ENCODE results near the gene TFCP2.
A peak's percentile ranks its signal among the peaks of the same experiment; 100 is the strongest.

Gene TFCP2

DNA sequence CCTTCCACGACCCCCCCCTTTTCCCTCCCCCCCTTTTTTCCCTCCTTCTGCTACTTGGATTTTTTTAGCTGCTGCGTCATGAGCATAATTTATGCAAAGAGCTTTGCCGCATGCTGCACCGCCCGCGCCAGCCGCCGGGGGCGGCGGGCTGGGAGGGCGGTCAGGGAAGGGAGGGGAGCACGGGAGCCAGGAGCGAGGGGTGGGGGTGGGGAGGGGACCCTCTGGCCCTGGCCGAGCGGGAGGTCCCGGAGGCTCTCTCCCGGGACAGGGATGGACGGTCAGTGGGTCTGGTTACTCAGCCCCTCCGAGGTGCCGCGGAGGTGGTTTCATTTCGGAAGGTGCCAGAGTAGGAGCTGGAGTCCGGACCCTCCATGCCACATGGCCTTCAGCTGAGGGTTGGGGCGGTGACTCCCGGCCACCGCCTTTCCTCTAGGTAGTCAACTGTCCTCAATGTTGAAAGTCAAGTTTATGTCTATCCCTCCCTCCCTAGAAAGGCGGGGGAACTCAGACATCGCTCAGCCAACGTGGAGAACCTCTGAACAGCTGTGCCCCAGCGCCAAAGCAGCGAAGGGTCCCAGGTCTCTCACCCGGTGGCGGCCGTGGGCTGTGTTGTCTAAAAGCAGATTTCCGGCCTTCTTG is 45.2 kb upstream of the TFCP2 start, which contains the start of gene POU6F1 (continued):
- peak; percentile 58 for TF ChIP-seq ZFHX2 (tag by site-specific recombination; conservative IDR thresholded peaks at IDR 0.05)
- TF ChIP-seq SP3 (tag by site-specific recombination; IDR thresholded peaks at IDR 0.05), result peak; percentile 65
- peak; percentile 31; the same call in 1 of the 2 replicates for TF ChIP-seq ZNF660 (tag by site-specific recombination; IDR thresholded peaks at IDR 0.05)
- 0 out of 2 replicates have a peak, but pooled peaks have one; percentile 3 for TF ChIP-seq ZNF146 (tag by site-specific recombination; IDR thresholded peaks at IDR 0.05)
- TF ChIP-seq ZBTB8A (tag by site-specific recombination; IDR thresholded peaks at IDR 0.05), result peak; percentile 11; the same call in 1 of the 2 replicates
- peak; percentile 42; the same call in 1 of the 2 replicates for TF ChIP-seq KLF9 (tag by site-specific recombination; IDR thresholded peaks at IDR 0.05; ENCODE audit: low read depth)
- peak; percentile 65 for TF ChIP-seq GLIS1 (tag by site-specific recombination; IDR thresholded peaks at IDR 0.05)
- TF ChIP-seq ZNF394 (tag by site-specific recombination; IDR thresholded peaks at IDR 0.05; ENCODE audit: borderline replicate concordance), result no peak
- no peak for TF ChIP-seq ZNF366 (tag by site-specific recombination; conservative IDR thresholded peaks at IDR 0.05)
- TF ChIP-seq, protein P1, sequence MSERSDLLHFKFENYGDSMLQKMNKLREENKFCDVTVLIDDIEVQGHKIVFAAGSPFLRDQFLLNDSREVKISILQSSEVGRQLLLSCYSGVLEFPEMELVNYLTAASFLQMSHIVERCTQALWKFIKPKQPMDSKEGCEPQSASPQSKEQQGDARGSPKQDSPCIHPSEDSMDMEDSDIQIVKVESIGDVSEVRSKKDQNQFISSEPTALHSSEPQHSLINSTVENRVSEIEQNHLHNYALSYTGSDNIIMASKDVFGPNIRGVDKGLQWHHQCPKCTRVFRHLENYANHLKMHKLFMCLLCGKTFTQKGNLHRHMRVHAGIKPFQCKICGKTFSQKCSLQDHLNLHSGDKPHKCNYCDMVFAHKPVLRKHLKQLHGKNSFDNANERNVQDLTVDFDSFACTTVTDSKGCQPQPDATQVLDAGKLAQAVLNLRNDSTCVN (tag by site-specific recombination; optimal IDR thresholded peaks at IDR 0.05), result peak; percentile 45
- no peak for TF ChIP-seq ZNF223 (tag by site-specific recombination; IDR thresholded peaks at IDR 0.05)
- peak; percentile 97 for TF ChIP-seq ZNF600 (tag by site-specific recombination; IDR thresholded peaks at IDR 0.05)
- TF ChIP-seq, protein P2, sequence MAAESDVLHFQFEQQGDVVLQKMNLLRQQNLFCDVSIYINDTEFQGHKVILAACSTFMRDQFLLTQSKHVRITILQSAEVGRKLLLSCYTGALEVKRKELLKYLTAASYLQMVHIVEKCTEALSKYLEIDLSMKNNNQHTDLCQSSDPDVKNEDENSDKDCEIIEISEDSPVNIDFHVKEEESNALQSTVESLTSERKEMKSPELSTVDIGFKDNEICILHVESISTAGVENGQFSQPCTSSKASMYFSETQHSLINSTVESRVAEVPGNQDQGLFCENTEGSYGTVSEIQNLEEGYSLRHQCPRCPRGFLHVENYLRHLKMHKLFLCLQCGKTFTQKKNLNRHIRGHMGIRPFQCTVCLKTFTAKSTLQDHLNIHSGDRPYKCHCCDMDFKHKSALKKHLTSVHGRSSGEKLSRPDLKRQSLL (tag by site-specific recombination; IDR thresholded peaks at IDR 0.05), result 0 out of 2 replicates have a peak, but pooled peaks have one; percentile 38
- TF ChIP-seq, protein P3, sequence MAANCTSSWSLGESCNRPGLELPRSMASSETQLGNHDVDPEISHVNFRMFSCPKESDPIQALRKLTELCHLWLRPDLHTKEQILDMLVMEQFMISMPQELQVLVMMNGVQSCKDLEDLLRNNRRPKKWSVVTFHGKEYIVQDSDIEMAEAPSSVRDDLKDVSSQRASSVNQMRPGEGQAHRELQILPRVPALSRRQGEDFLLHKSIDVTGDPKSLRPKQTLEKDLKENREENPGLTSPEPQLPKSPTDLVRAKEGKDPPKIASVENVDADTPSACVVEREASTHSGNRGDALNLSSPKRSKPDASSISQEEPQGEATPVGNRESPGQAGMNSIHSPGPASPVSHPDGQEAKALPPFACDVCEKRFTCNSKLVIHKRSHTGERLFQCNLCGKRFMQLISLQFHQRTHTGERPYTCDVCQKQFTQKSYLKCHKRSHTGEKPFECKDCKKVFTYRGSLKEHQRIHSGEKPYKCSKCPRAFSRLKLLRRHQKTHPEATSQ (tag by site-specific recombination; IDR thresholded peaks at IDR 0.05), result 0 out of 2 replicates have a peak, but pooled peaks have one; percentile 26
- TF ChIP-seq ZNF791 (tag by site-specific recombination; IDR thresholded peaks at IDR 0.05), result no peak
- TF ChIP-seq, protein P4, sequence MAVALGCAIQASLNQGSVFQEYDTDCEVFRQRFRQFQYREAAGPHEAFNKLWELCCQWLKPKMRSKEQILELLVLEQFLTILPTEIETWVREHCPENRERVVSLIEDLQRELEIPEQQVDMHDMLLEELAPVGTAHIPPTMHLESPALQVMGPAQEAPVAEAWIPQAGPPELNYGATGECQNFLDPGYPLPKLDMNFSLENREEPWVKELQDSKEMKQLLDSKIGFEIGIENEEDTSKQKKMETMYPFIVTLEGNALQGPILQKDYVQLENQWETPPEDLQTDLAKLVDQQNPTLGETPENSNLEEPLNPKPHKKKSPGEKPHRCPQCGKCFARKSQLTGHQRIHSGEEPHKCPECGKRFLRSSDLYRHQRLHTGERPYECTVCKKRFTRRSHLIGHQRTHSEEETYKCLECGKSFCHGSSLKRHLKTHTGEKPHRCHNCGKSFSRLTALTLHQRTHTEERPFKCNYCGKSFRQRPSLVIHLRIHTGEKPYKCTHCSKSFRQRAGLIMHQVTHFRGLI (tag by site-specific recombination; IDR thresholded peaks at IDR 0.05), result peak; percentile 64; the same call in 1 of the 2 replicates
- TF ChIP-seq, protein P5, sequence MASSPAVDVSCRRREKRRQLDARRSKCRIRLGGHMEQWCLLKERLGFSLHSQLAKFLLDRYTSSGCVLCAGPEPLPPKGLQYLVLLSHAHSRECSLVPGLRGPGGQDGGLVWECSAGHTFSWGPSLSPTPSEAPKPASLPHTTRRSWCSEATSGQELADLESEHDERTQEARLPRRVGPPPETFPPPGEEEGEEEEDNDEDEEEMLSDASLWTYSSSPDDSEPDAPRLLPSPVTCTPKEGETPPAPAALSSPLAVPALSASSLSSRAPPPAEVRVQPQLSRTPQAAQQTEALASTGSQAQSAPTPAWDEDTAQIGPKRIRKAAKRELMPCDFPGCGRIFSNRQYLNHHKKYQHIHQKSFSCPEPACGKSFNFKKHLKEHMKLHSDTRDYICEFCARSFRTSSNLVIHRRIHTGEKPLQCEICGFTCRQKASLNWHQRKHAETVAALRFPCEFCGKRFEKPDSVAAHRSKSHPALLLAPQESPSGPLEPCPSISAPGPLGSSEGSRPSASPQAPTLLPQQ (tag by site-specific recombination; IDR thresholded peaks at IDR 0.05), result peak; percentile 65

- Histone ChIP-seq H3K27ac (ENCODE audit: extremely low read depth, low read depth, low read length) (peak overlapping the region; percentile 91), H3K4me1 (ENCODE audit: control insufficient read depth, insufficient read depth, low read length) (peaks cover 6% of the 10 kb centered on the region), H3K4me3 (ENCODE audit: low read depth, low read length) (peak overlapping the region; percentile 65), H3K9me3 (ENCODE audit: control insufficient read depth, insufficient read depth, low read depth, low read length) (no peaks in the 10 kb centered on the region), H3K36me3 (ENCODE audit: control insufficient read depth in 2 of 2, insufficient read depth in 1 of 2, low read length in 2 of 2) (no peaks in the 10 kb centered on the region)
- CTCF ChIA-PET, result interaction anchor here (0.6 to 1.9 kb wide), 6 partner anchors 10 to 813 kb away, joined by 4 to 12 read pairs (median 4); partner anchors contain the start of gene DAZAP2
- POLR2A ChIA-PET, result interaction anchor here (0.6 to 4.0 kb wide), 21 partner anchors 9 to 1512 kb away, joined by 3 to 36 read pairs (median 5); partner anchors contain the start of genes CSRNP2 and DAZAP2
- TF ChIP-seq ZNF211 (tag by site-specific recombination; IDR thresholded peaks at IDR 0.05; ENCODE audit: low read depth), result no peak
- TF ChIP-seq ZNF843 (tag by site-specific recombination; IDR thresholded peaks at IDR 0.05), result no peak
- TF ChIP-seq, protein P6, sequence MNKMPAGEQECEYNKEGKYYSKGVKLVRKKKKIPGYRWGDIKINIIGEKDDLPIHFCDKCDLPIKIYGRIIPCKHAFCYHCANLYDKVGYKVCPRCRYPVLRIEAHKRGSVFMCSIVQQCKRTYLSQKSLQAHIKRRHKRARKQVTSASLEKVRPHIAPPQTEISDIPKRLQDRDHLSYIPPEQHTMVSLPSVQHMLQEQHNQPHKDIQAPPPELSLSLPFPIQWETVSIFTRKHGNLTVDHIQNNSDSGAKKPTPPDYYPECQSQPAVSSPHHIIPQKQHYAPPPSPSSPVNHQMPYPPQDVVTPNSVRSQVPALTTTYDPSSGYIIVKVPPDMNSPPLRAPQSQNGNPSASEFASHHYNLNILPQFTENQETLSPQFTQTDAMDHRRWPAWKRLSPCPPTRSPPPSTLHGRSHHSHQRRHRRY (tag by site-specific recombination; IDR thresholded peaks at IDR 0.05), result no peak
- TF ChIP-seq ZNF132 (tag by site-specific recombination; IDR thresholded peaks at IDR 0.05; ENCODE audit: borderline replicate concordance), result no peak
- TF ChIP-seq YY2 (tag by site-specific recombination; IDR thresholded peaks at IDR 0.05), result no peak
- TF ChIP-seq, protein P7, sequence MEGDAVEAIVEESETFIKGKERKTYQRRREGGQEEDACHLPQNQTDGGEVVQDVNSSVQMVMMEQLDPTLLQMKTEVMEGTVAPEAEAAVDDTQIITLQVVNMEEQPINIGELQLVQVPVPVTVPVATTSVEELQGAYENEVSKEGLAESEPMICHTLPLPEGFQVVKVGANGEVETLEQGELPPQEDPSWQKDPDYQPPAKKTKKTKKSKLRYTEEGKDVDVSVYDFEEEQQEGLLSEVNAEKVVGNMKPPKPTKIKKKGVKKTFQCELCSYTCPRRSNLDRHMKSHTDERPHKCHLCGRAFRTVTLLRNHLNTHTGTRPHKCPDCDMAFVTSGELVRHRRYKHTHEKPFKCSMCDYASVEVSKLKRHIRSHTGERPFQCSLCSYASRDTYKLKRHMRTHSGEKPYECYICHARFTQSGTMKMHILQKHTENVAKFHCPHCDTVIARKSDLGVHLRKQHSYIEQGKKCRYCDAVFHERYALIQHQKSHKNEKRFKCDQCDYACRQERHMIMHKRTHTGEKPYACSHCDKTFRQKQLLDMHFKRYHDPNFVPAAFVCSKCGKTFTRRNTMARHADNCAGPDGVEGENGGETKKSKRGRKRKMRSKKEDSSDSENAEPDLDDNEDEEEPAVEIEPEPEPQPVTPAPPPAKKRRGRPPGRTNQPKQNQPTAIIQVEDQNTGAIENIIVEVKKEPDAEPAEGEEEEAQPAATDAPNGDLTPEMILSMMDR (tag by site-specific recombination; IDR thresholded peaks at IDR 0.05), result peak; percentile 78
- peak; percentile 74; the same call in 1 of the 2 replicates for TF ChIP-seq GLIS2 (tag by site-specific recombination; IDR thresholded peaks at IDR 0.05)
Measured at GRCh38 chr12:51217133-51217967, 44.4 kb upstream of the TFCP2 start.
